HS-5 (cell line): Measurements from ENCODE around the gene PRIM2.
"Not testable (repeated sequence)": the region's sequence is repeated elsewhere in the genome, so short reads cannot be mapped to it uniquely, and the experiment has no call there.

Experiments used
- DNase-seq: peaks from one replicate; pipeline ENCODE4 v3.0.0-alpha.2; 2012; ENCODE audit warnings: low read depth

The PRIM2 gene

DNA sequence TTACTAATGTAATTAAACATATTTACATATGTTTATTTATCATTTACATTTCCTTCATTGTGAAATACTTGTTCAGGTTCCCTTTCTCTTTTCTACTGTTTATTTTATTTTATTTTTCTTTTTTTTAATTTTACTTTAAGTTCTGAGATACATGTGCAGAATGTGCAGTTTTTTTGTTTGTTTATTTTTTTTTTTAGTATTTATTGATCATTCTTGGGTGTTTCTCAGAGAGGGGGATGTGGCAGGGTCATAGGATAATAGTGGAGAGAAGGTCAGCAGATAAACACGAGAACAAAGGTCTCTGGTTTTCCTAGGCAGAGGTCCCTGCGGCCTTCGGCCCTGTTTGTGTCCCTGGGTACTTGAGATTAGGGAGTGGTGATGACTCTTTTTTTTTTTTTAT lies 8.7 kb upstream of the PRIM2 start:
- not testable (repeated sequence) for DNase-seq

DNA sequence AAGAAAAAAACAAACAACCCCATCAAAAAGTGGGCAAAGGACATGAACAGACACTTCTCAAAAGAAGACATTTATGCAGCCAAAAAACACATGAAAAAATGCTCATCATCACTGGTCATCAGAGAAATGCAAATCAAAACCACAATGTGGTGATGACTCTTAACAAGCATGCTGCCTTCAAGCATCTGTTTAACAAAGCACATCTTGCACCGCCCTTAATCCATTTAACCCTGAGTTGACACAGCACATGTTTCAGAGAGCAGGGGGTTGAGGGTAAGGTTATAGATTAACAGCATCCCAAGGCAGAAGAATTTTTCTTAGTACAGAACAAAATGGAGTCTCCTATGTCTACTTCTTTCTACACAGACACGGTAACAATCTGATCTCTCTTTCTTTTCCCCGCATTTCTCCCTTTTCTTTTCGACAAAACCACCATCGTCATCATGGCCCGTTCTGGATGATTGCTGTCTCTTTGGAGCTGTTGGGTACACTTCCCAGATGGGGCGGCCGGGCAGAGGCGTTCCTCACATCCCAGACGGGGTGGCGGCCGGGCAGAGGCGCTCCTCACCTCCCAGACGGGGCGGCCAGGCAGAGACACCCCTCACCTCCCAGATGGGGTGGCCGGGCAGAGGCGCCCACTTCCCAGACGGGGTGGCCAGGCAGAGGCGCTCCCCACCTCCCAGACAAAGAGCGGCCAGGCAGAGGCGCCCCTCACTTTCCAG lies 7.2 kb upstream of the PRIM2 start:
- DNase-seq = not testable (repeated sequence)

DNA sequence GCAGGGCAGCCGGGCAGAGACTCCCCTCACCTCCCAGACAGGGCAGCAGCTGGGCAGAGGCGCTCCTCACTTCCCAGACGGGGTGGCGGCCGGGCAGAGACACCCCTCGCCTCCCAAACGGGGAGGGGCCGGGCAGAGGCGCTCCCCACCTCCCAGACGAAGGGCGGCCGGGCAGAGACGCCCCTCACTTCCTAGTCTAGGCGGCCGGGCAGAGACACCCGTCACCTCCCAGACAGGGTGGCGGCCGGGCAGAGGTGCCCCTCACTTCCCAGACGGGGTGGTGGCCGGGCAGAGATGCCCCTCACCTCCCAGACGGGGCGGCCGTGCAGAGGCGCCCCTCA lies 6.6 kb upstream of the PRIM2 start:
- no peak for DNase-seq

DNA sequence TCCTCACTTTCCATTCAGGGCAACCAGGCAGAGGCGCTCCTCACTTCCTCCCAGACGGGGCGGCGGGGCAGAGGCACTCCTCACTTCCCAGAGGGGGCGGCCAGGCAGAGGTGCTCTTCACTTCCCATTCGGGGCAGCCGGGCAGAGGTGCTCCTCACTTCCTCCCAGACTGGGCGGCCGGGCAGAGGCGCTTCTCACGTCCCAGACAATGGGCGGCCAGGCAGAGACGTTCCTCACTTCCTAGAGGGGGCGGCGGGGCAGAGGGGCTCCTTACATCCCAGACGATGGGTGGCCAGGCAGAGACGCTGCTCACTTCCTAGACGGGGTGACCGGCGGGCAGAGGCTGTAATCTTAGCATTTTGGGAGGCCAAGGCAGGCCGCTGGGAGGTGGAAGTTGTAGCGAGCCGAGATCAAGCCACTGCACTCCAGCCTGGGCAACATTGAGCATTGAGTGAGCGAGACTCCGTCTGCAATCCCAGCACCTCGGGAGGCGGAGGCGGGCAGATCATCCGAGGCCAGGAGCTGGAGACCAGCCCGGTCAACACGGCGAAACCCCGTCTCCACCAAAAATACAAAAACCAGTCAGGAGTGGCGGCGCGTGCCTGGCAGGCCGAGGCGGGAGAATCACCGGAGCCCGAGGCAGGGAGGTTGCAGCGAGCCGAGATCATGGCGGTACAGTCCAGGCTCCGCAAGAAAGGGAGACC lies 6.0 kb upstream of the PRIM2 start:
- not testable (repeated sequence) for DNase-seq

DNA sequence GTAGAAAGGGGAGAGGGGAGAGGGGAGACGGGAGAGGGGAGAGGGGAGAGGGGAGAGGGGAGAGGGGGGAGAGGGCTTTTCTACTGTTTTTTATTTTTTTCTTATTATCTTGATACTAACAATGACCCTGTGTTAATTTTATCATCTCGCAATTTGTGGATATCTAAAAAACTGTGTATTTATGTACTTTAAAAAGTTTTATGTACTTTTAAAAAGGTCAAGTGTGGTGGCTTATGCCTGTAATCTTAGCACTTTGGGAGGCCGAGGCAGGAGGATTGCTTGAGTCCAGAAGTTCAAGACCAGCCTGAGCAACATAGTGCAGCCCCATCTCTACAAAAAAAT lies 5.5 kb upstream of the PRIM2 start:
- no peak for DNase-seq

DNA sequence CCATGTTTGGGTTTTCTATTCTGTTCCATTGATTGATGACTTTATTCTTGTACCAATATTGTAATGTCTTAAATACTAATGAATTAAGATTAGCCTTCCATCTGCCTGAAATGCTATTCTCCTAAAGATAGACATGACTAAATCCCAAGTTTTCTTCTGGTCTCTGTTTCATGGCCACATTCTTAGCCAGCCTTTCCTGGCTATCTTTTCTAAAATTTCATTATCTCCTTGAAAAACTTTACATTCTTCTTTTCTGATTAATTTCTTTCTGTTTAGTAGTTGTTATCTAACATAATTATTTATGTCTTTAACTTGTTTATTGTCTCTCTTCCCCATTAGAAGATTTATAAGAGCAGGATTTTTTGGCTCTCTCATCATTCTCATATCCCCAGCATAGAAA lies 4.4 kb upstream of the PRIM2 start:
- DNase-seq = no peak

DNA sequence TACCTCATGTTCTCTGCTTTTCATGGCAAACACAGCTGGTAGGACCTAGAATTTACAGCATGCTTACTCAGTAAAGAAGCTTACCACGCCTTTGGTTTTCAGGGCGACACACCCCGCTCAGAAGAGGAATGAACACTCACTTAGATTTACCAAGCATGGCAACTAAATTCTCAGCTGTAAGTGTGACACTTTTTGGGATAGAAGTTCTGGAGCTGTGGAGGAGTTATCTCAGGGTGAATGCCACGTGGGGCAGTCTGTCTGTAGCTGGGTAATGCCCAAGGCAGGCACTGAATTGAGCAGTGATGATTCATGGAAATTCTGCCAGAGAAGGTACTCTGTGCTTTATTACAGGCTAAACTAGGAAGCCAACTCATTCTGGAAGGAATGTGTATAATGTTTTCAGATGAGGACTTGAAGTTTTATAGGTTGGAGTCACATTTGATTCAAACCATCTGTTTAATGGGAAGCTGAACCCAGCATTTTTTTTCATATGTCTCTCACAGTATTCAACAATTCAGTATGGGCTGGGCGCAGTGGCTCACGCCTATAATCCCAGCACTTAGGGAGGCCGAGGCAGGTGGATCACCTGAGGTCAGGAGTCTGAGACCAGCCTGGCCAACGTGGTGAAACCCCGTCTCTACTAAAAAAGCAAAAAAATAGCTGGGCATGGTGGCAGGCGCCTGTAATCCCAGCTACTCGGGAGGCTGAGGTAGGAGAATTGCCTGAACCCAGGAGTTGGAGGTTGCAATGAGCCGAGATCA lies 3.5 kb upstream of the PRIM2 start:
- peak; percentile 99 for DNase-seq

DNA sequence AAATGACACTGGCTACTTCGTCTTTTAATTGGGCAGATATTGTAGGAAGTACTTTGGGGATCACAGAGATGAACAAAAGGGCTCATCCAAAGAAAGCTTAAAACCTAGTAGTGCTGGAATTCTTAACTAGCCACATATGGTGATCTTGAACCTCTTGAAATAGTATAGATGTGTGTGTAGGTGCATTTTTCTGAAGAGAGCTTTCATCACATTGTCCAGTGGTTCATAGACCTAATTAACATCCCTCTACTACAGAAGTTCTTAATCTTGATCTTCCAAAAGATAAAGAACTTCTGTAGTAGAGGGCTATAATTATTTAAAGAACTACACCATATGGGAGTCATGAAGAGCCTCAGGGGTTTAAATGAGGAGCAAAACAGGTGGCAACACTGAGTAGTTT lies 2.3 kb upstream of the PRIM2 start:
- no peak for DNase-seq

DNA sequence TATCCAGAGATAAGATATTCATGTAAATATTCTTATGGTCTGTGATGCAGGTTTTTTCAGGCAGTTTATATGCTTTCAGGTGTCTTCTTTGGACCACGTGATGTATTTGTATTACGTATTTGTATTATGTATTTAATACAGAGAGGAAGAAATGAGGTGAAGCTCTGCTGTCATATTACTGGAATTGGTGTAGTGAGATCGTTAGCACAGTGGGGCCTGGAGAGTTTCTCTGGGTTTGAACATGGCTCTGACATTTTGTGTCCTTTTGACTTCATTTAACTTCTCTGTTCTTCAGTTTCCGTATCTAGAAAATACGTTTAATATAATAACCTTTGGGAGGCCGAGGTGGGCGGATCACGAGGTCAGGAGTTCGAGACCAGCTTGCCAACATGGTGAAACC lies 1.6 kb upstream of the PRIM2 start:
- DNase-seq = no peak

DNA sequence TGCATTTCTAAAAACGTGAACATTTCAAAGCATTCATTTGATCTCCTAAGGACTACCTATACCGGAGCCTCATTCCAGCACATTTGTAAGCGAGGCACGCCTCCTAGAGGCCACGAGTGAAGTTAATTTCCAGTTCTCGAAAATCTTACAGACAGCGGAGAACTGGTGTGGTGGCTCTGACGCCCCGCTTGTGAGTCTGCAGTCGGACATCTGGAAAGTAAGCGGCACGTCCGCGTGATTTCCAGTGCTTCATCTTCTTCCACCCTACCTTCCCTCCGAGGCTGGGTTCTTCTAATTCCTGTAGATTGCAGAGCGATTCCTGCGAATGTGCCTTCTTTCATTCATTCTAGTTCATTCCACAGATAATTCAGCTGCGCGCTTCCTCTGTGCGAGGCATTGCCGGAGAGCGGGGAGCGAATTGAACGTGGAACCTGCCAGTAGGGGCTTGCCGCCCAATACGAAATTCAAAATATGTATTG lies 810 bp upstream of the PRIM2 start:
- peak; percentile 89 for DNase-seq

DNA sequence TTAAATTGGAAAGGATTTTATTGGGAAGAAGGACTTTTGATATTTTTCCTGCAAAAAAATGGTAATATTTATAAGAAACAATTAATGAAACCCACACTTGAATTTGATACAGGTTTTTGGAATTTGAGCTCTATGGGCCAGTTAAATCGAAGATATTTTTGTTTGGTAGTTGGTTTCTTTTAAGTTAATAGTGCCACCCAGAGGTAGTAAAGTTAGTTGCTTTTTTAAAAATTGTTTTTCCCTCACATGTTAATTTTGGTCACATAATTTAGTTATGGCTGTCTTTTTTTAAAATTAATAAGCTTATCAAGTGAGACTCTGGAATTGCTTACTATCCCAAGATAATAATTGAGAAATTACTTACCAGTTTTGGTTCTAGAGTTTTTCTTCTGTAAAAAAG lies 7.1 kb downstream of the PRIM2 start:
- no peak for DNase-seq

DNA sequence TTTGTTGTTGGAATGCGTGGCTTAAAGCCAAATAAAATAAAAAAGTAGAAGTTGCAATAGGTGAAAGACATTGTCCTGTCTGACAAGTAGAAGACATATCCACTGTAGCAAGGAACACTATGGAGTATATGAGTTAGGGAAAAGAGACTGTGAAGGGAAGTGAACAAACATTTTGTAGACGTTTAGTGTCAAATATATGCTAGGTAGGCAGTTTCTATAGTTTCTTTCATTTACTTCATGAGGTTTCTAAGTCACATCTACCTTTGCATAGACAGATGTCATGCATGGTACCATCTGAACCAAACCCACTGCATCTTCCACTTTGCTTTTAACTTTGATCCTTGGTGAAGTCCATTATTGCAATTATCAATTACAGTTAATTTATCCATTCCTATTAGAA lies 9.9 kb downstream of the PRIM2 start:
- DNase-seq = no peak

DNA sequence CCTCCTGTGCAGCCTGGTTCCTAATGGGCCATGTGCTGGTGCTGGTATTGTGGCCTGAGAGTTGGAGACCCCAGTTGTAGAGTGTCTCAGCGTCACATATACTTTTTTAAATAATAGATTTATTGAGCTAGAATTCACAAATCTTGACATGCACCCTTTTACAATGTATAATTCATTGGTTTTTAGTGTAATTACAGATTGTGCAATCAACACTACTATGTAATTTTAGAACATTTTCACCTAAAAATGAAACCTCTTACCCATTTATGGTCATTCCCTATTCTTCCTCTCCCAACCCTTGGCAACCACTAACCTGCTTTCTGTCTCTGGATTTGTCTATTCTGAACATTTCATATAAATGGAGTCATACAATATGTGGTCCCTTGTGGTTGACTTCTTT lies 10.6 kb downstream of the PRIM2 start:
- DNase-seq = no peak

DNA sequence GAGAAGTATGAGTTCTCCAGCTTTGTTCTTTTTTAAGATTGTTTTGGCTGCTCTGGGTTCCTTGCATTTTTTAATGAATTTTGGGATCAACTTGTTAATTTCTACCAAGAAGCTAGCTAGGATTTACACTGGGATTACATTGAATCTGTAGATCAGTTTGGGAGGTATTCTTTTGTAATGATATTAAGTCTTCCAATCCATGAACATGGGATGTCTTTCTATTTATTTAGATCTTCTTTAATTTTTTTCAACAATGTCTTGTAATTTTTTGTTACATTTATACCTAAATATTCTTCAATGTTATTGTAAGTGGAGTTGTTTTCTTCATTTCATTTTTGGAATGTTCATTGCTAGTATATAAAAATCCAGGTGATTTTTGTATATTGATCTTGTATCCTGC lies 12.5 kb downstream of the PRIM2 start:
- no peak for DNase-seq

DNA sequence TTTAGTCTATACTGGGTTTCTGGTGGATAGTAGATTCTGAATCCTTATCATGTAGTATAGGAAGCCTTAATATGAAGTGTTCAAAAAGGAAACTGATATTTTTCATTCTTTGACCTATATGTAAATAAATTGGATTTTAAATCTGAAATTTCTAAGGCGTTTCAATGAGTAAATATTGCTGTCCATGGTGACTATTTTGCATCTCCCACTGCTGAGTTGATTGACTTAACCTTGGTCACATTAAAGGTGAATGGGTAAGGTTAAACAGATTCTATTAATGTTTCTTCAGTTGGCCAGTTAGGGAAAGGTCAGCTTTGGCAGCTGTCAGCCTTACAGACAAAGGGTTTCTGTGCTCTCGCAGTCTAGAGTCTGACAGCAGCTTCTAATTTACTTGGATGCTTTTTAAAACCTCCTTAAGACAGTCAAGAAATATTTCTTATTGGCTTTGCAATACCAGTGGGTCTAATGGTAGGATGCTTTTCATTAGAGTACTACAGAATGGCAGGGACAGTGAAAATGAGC lies 24.8 kb downstream of the PRIM2 start:
- no peak for DNase-seq

DNA sequence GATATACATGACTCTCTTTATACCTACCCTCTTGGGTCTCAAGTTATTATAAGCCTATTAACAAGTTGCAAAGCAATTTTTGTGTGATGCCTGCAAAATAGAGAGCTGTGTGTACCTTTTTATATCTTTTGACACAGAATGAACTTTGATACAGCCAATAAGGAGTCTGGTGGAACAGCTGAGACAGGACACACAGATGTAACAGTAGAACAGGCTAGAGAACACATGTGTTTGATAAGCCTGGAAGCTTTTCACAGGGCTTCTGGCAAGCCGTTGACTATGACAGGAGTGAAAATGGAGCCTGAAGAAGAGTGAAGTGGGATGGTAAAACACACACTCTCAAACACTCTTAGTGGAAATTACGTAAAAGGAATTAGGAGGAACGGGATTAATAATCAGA lies 25.9 kb downstream of the PRIM2 start:
- DNase-seq = not testable (repeated sequence)

DNA sequence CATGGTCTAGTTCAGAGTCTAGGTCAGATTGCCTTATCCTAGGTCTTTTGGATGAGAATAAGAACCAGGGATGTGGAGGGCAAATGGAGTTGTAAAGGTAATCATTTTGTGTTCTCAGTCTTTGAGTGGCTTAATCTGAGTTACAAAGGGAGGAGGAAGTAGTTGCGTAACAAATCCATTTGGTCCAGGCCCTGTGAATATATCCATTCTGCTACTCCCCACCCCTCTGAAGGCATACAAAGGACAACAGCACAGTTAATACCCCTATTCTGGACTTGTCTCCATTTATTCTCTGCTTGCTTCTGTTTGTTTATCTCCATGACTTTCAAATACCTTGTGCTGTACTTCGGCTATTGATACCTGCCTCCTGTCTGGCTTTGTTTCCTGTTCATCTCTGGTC lies 29.3 kb downstream of the PRIM2 start:
- DNase-seq = not testable (repeated sequence)

DNA sequence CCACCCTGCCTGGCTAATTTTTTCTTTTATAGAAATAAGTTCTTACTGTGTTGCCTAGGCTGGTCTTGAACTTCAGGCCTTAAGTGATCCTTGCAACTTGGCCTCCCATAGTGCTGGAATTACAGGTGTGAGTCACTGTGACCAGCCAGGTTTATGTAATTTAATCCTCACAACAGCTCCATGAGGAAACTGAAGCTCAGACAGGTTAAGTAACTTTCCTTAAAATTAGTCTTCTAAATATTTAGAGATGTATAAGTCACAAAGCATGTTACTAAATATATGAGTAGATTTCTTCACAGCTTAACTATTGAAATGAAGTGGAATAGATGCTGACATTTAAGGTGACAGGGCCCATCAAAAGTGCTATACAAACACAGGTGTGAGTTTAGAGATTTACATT lies 30.2 kb downstream of the PRIM2 start:
- DNase-seq = not testable (repeated sequence)

DNA sequence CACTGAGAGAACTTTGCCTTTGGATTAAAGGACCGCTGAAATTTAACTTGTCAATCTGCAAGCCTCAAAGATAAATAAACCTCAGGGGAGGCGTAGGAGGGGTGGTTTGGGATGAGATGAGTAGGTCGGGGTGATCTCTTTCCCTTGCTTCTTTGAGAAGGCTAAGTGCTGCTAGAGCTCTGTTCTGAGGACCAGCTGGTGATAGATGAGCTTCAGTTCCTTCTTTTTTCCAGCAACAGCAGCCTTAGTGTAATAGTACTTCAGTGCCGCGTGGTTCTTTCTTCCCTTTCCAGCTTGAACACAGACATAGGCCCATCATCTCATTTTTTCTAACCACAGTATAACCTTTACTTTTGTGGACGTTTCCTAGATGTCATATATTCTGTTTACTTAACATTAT lies 33.0 kb downstream of the PRIM2 start:
- not testable (repeated sequence) for DNase-seq

DNA sequence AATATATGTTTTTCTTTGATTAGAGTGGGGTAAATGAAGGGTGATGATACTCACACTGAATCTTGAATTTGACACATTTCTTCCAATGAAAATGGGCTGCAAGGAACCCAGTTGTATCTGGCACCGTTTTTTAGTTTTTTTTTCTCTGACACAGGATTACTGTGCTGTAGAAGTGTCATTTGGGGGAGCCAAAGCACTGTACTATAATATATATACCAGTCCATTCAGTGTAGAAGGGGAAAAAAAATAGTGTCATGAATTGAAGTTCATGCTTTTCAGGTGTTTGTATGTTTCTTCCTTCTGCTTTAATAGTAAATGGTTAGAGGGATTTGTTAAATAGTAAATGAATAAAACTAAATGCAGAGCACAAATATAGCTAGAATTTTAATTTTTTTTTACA lies 35.2 kb downstream of the PRIM2 start:
- not testable (repeated sequence) for DNase-seq

DNA sequence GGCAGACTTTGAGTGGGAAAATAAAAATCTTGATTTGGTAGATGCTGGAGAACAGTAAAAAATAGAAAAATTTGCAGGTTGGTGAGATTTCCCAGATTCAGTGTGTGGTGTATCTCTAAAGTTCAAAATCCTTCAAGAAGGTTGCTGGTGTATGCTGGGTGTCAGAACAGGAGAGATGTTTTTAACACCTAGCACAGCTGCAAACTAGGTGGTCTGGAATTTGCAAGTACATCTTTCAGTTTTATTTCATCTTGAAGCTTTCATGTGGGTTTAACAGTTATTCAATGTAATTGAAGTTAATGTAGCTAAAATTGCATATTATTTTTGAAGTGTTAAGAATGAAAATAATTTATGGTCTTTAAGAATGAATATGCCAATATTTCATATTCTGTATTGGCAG lies 40.9 kb downstream of the PRIM2 start:
- not testable (repeated sequence) for DNase-seq

DNA sequence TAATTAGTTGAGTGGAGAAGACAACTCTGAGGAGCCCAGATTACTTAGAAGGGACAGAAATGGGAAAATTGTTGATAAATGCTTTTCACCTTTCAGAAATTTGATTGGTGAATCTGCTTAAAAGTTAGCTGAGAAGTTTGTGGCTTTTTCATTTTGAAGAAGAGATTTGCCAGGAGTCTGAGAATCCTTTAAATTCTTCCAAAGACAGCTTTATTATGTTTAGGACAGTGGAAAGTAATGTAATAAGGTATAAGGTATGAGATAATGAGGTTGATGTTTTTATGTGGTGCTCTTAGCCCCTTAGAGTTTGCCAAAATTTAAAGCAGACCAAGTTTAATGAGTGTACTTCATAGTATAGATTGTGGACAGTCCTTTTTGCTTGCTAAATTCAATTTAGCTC lies 42.3 kb downstream of the PRIM2 start:
- not testable (repeated sequence) for DNase-seq

DNA sequence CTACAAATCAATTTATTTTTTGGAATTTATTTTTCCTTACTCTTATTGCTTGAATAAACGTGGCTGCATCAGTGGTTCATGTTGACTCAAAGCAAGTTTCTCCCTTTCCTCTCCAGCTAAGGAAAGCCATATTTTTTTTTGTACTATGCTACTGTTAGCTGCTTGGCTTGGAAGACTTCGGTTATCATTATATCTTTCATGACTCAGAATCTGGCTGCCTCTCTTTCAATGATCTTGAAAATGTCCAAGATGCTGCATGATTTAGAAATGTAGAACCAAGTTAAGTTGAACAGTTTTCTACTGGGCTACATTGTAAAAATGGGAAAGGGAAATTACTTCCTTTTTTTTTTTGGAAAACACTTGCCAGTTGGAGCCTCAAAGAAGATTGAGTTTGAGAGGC lies 44.9 kb downstream of the PRIM2 start:
- not testable (repeated sequence) for DNase-seq
